ENCODE data around the gene CACNA1S.
A peak's percentile ranks its signal among the peaks of the same experiment; 100 is the strongest.

Gene CACNA1S

GRCh38 chr1:201038186-201038876 lies 73.9 kb downstream of the CACNA1S start:
- no peak for DNase-seq (ENCODE audit: insufficient read length)
- no peak for FAIRE-seq
- TF ChIP-seq TAF1 (IDR thresholded peaks at IDR 0.05; ENCODE audit: borderline replicate concordance, low read depth, low read length) (no peak), POLR2AphosphoS5 (IDR thresholded peaks at IDR 0.05; ENCODE audit: low read depth, low read length) (no peak), POLR2A (IDR thresholded peaks at IDR 0.05; ENCODE audit: low read depth, low read length) (no peak)

- DNase-seq (ENCODE audit: insufficient read length) (no peak), FAIRE-seq (no peak)
- no peak for TF ChIP-seq POLR2AphosphoS5 (IDR thresholded peaks at IDR 0.05; ENCODE audit: low read depth, low read length)
- TF ChIP-seq TAF1 (IDR thresholded peaks at IDR 0.05; ENCODE audit: borderline replicate concordance, low read depth, low read length) = no peak
- TF ChIP-seq POLR2A (IDR thresholded peaks at IDR 0.05; ENCODE audit: low read depth, low read length) = no peak
These were observed 75.9 kb downstream of the CACNA1S start for GRCh38 chr1:201036188-201036842.

GRCh38 chr1:201034671-201035070 lies 77.6 kb downstream of the CACNA1S start:
- DNase-seq (ENCODE audit: insufficient read length) (no peak), FAIRE-seq (no peak)
- TF ChIP-seq POLR2A (IDR thresholded peaks at IDR 0.05; ENCODE audit: low read depth, low read length) (no peak), TAF1 (IDR thresholded peaks at IDR 0.05; ENCODE audit: borderline replicate concordance, low read depth, low read length) (no peak), POLR2AphosphoS5 (IDR thresholded peaks at IDR 0.05; ENCODE audit: low read depth, low read length) (no peak)

- no peak for FAIRE-seq
- DNase-seq (ENCODE audit: insufficient read length) = no peak
- TF ChIP-seq POLR2AphosphoS5 (IDR thresholded peaks at IDR 0.05; ENCODE audit: low read depth, low read length) (no peak), TAF1 (IDR thresholded peaks at IDR 0.05; ENCODE audit: borderline replicate concordance, low read depth, low read length) (no peak), POLR2A (IDR thresholded peaks at IDR 0.05; ENCODE audit: low read depth, low read length) (no peak)
These were observed 79.8 kb downstream of the CACNA1S start for GRCh38 chr1:201032408-201032807.

GRCh38 chr1:201028461-201028889 lies 83.8 kb downstream of the CACNA1S start:
- DNase-seq (ENCODE audit: insufficient read length) = no peak
- TF ChIP-seq POLR2AphosphoS5 (IDR thresholded peaks at IDR 0.05; ENCODE audit: low read depth, low read length) (no peak), TAF1 (IDR thresholded peaks at IDR 0.05; ENCODE audit: borderline replicate concordance, low read depth, low read length) (no peak), POLR2A (IDR thresholded peaks at IDR 0.05; ENCODE audit: low read depth, low read length) (no peak)
- FAIRE-seq = no peak

- no peak for DNase-seq (ENCODE audit: insufficient read length)
- peak; percentile 51 for FAIRE-seq
- TF ChIP-seq TAF1 (IDR thresholded peaks at IDR 0.05; ENCODE audit: borderline replicate concordance, low read depth, low read length) = no peak
- TF ChIP-seq POLR2AphosphoS5 (IDR thresholded peaks at IDR 0.05; ENCODE audit: low read depth, low read length) = no peak
- TF ChIP-seq POLR2A (IDR thresholded peaks at IDR 0.05; ENCODE audit: low read depth, low read length) = no peak
These were observed 85.4 kb downstream of the CACNA1S start for GRCh38 chr1:201026836-201027235.

- no peak for TF ChIP-seq POLR2A (IDR thresholded peaks at IDR 0.05; ENCODE audit: low read depth, low read length)
- no peak for TF ChIP-seq POLR2AphosphoS5 (IDR thresholded peaks at IDR 0.05; ENCODE audit: low read depth, low read length)
- no peak for TF ChIP-seq TAF1 (IDR thresholded peaks at IDR 0.05; ENCODE audit: borderline replicate concordance, low read depth, low read length)
- DNase-seq (ENCODE audit: insufficient read length) = no peak
- no peak for FAIRE-seq
These were observed 86.0 kb downstream of the CACNA1S start for GRCh38 chr1:201026234-201026633.

- FAIRE-seq (peak; percentile 85), DNase-seq (ENCODE audit: insufficient read length) (peak; percentile 48)
- TF ChIP-seq POLR2A (IDR thresholded peaks at IDR 0.05; ENCODE audit: low read depth, low read length) = no peak
- no peak for TF ChIP-seq TAF1 (IDR thresholded peaks at IDR 0.05; ENCODE audit: borderline replicate concordance, low read depth, low read length)
- TF ChIP-seq POLR2AphosphoS5 (IDR thresholded peaks at IDR 0.05; ENCODE audit: low read depth, low read length) = no peak
These were observed 86.6 kb downstream of the CACNA1S start for GRCh38 chr1:201025571-201026002.

GRCh38 chr1:201024625-201024998 lies 87.6 kb downstream of the CACNA1S start:
- no peak for FAIRE-seq
- TF ChIP-seq POLR2A (IDR thresholded peaks at IDR 0.05; ENCODE audit: low read depth, low read length) = no peak
- TF ChIP-seq TAF1 (IDR thresholded peaks at IDR 0.05; ENCODE audit: borderline replicate concordance, low read depth, low read length) = no peak
- no peak for TF ChIP-seq POLR2AphosphoS5 (IDR thresholded peaks at IDR 0.05; ENCODE audit: low read depth, low read length)
- no peak for DNase-seq (ENCODE audit: insufficient read length)

- DNase-seq (ENCODE audit: insufficient read length) (no peak), FAIRE-seq (no peak)
- no peak for TF ChIP-seq POLR2A (IDR thresholded peaks at IDR 0.05; ENCODE audit: low read depth, low read length)
- no peak for TF ChIP-seq POLR2AphosphoS5 (IDR thresholded peaks at IDR 0.05; ENCODE audit: low read depth, low read length)
These were observed 88.2 kb downstream of the CACNA1S start for GRCh38 chr1:201023920-201024624.

GRCh38 chr1:201023517-201023902 lies 88.7 kb downstream of the CACNA1S start, which contains the start of gene KIF21B:
Gene KIF21B, minus strand, starts transcription at chr1:201023714. Its CDS starts 331 bp downstream, at chr1:201023383.
- DNase-seq (ENCODE audit: insufficient read length) (peak; percentile 88), FAIRE-seq (peak; percentile 77)
- peak; percentile 70; the same call in 1 of the 2 replicates for TF ChIP-seq POLR2A (IDR thresholded peaks at IDR 0.05; ENCODE audit: low read depth, low read length)
- TF ChIP-seq TAF1 (IDR thresholded peaks at IDR 0.05; ENCODE audit: borderline replicate concordance, low read depth, low read length) = no peak

All from GM12892 (cell line).